NCI-H2196 (cell line): ENCODE results near the gene SET.

Source experiments
- DNase-seq: peaks from one replicate; lab custom pipeline; 2025; ENCODE audit not compliant: unreplicated experiment; lab: John Stamatoyannopoulos, UW

The SET gene

GRCh38 chr9:128707446-128707845, 18.4 kb downstream of the SET start:
- no peak for DNase-seq

GRCh38 chr9:128712451-128713410, 23.7 kb downstream of the SET start:
- no peak for DNase-seq

GRCh38 chr9:128713411-128713780, 24.4 kb downstream of the SET start:
- no peak for DNase-seq

- DNase-seq = no peak
Observed at GRCh38 chr9:128713941-128714573, 25.0 kb downstream of the SET start.

- DNase-seq = no peak
Observed at GRCh38 chr9:128714586-128715435, 25.8 kb downstream of the SET start.

GRCh38 chr9:128715436-128715750, 26.4 kb downstream of the SET start:
- no peak for DNase-seq

GRCh38 chr9:128716581-128717254, 27.7 kb downstream of the SET start:
- no peak for DNase-seq

- no peak for DNase-seq
Observed at GRCh38 chr9:128718047-128718446, 29.0 kb downstream of the SET start.

- no peak for DNase-seq
Observed at GRCh38 chr9:128718475-128718874, 29.5 kb downstream of the SET start.

GRCh38 chr9:128719919-128720605, 31.0 kb downstream of the SET start:
- no peak for DNase-seq

- no peak for DNase-seq
Observed at GRCh38 chr9:128720841-128721486, 31.9 kb downstream of the SET start.

- DNase-seq = no peak
Observed at GRCh38 chr9:128721487-128722010, 32.5 kb downstream of the SET start.

- no peak for DNase-seq
Observed at GRCh38 chr9:128722380-128723351, 33.6 kb downstream of the SET start.

- DNase-seq = no peak
Observed at GRCh38 chr9:128723352-128723865, 34.4 kb downstream of the SET start.

GRCh38 chr9:128723866-128724743, 35.1 kb downstream of the SET start, which contains the start of gene ZDHHC12:
ZDHHC12 (minus strand) TSS chr9:128724127; CDS start chr9:128724093, 34 bp downstream.
- peak; percentile 99 for DNase-seq

GRCh38 chr9:128724744-128725211, 35.8 kb downstream of the SET start:
- DNase-seq = peak; percentile 87

- no peak for DNase-seq
Observed at GRCh38 chr9:128727640-128728248, 38.7 kb downstream of the SET start.
